Raji (cell line): ENCODE results near the gene HOXD10.

ENCODE experiments used
- POLR2A ChIP-seq: IDR thresholded peaks from 2 replicates; pipeline ENCODE4 v1.6.1; 2011; ENCODE audit warnings: low read depth, low read length, control low read depth; ENCODE audit not compliant: insufficient read depth

The HOXD10 gene

DNA sequence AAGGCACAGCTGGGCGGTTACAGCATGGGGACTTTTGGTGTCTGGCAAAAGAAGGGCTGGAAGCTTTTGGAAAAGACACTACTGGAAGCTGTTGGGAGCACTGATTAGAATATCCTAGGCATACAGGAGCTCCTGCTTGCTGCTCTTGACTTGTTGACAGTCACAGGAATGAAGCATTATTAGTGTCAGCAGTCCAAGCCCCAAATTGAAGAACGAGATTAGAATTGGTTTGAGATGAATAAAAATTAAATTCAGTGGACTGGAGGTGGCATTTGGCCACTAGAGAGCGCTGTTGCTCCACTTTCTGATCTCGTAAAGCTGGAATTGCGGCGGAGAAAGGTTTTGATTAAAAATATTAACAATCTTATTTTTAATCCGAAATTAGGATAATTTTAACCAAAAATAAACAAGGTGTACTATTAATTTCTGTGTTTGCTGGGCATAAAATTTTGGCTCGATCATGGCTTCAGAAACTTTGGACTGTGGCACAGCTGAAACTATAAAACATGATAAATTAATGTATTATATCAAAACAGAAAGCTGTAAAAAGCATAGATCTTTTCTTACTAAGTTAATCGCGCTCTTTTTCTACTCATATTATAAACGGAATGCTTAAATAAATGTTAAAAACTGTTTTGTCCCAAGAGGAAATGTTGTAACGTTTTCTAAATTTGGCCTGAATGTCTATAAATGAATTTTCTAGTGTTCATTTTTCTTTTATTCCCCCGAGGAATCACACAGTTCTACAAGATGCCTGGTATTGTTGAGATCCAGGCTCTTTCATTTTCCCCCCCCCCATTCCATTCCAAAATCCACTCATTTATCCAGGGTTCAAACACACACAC is 10.6 kb downstream of the HOXD10 start:
- no peak for TF ChIP-seq POLR2A

DNA sequence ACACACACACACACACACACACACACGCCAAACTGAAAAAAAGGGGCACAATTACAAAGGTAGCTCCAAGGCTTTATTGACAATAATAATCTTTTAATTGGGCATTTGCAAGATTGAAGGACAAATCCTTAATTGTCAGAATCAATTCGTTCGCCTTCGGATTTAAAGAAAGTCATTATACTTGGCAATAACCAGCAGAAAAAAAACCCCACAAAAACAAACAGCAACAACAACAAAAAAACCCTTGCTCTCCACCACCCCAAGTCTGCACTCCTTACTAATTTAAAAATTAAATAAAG is 11.1 kb downstream of the HOXD10 start:
- no peak for TF ChIP-seq POLR2A

DNA sequence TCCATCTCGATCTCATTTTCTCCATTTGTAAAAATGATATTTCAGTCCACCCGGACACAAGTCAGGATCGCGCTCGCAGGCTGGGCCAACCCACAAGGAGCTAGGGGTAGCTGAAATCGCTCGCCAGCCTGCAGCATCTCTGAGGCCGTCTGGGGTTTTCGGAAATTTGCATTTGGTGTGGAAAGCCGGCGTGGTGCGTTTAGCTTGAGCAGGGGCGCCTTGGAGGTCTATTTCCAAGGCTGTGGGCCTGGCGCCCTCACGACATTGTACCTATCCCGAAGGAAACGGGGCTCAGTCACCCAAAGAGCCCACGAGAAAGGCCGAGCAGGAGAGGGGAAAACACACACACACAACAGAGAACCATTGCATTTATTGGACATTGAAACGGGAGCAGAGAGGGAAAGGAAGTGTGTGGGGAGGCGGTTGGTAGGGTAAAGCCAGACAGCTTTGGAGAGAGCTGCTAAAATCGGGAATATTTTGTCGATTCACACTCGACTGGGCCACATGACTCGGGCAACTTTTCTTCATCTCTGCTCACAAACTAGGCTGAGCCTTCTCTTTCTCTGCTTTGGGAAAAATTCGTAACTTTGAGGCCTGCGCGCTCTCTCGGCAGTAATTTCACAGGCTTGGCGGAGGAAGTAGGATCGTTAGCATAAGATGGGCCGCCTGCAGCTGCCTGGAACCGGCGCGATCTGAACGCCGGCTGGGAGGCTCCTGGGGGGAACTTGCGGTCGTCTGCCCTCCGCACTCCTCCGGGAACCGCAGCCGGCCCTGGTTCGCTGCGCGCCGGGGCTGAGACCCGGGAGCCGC is 11.8 kb downstream of the HOXD10 start:
- no peak for TF ChIP-seq POLR2A

DNA sequence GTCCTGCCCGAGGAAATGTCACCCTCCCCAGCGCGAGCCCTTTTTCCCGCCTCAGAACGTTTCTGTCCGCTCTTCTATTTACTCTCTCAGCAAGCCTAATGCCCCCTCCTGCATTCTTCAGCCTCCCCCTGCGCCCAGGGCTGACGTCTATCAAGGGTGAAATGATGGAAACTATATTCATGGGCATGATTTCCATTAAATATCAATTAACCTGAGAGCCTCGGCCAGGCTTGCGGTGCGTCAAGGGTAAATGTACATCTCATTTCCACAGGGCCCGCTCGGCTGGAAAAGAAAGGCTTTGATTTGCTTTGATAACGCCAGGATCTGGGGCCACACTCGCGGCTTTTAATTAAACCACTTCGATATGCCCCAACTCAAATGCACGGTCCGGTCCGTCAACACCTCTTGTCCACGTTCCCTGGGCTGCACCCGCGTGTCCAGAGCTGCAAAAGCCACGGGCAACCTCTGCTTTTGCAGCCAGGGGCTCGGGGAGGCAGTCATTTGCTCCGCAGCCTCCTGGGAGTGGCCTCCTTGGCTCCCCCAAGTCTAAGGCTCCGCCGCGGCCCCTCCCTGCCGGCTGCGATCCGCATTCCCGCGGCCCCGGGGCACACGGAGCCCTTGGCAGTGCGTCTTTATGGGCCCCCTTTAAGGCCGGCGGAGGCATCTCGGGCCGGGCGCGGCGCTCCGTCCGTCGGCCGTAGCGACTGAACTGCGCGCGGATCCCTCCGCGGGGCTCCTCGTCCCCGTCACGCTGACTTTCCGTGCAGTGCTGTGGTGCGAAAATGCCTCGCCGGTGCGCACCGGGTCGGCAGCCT is 12.6 kb downstream of the HOXD10 start, which contains the start of gene HOXD8:
HOXD8 (plus strand) TSS at position 724 of the 815 bp plus-strand sequence. CDS start 662 bp downstream, outside the sequence.
- TF ChIP-seq POLR2A = no peak

DNA sequence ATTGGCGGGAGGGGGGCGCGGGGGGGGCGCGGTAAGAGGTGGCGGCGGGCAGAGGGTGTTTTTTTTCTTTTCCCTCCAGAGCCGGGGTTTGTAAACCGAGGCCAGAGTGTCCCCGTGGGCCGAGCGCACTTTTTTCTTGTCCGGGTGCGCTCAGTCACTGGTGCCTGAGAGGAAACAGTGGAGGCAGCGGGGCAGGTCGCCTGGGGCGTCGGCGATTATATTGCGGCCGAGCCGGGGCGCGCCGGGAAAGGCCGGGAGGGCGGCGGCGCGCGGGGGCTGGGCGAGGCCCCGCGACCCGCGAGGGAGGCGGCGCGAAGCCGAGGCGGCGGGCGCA is 13.2 kb downstream of the HOXD10 start:
- TF ChIP-seq POLR2A = no peak

DNA sequence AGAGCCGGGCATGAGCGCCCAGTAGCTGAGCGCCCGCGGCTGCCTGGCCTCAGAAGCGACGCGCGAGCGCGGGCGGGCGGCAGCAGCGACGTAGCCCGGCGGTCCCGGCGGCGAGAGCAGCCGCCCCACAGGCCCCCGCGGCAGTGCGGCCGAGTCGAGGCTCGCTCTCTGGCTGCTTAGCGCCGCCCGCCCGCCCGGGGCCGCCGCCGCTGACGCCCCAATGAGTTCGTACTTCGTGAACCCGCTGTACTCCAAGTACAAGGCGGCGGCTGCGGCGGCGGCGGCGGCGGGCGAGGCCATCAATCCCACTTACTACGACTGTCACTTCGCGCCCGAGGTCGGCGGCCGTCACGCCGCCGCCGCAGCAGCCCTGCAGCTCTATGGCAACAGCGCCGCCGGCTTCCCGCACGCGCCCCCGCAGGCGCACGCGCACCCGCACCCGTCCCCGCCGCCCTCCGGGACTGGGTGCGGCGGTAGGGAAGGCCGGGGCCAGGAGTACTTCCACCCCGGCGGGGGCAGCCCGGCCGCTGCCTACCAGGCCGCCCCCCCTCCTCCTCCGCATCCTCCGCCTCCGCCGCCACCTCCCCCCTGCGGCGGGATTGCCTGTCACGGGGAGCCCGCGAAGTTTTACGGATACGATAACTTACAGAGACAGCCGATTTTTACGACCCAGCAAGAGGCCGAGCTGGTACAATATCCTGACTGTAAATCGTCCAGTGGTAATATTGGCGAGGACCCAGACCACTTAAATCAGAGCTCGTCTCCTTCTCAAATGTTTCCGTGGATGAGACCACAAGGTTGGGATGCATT is 13.8 kb downstream of the HOXD10 start:
- no peak for TF ChIP-seq POLR2A

DNA sequence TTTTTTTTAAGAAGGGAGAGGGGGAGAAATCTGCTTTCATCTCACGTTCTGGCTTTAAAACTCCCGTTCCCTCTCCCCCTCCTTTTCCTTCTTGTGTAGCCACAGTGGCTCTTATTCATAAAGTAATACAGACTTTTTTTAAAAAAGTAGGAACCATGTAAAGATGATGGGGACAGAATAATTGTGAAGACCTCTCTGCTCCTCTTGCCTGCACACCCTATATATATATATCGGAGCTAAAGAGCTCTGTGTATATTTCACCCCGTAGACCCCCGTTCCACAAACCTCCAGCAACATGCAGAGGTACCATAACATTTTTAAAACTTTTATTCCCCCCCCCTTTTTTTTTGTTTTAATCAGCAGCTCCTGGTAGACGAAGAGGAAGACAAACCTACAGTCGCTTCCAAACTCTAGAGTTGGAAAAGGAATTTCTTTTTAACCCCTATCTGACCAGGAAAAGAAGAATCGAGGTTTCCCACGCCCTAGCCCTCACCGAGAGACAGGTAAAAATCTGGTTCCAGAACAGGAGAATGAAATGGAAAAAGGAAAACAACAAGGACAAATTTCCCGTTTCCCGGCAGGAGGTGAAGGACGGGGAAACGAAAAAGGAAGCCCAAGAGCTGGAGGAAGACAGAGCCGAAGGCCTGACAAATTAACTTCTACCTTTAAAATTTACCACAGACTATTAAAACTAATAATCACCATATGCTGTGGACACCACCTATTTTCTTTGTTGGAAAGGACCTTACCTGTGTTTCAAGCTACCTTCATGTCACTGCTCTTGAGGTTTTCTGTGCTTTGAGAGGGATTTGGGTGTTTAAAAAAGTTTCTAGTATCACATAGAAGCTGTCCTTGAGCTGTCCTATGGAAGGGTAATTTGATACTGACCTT is 14.6 kb downstream of the HOXD10 start:
- no peak for TF ChIP-seq POLR2A

DNA sequence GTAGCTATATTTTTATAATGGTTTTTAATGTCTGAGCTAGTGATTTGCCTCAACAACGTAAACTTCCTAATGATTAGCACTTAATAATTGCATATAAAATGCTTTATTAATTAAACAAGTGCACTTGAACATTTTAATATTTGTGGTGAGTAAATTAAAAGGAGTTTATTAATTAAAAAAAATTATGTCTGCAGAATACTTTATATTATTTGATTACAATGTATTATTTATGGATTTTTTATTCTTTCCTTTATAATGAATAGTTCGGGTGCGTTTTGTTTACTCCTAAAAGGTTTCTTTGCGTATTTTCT is 15.2 kb downstream of the HOXD10 start:
- no peak for TF ChIP-seq POLR2A

DNA sequence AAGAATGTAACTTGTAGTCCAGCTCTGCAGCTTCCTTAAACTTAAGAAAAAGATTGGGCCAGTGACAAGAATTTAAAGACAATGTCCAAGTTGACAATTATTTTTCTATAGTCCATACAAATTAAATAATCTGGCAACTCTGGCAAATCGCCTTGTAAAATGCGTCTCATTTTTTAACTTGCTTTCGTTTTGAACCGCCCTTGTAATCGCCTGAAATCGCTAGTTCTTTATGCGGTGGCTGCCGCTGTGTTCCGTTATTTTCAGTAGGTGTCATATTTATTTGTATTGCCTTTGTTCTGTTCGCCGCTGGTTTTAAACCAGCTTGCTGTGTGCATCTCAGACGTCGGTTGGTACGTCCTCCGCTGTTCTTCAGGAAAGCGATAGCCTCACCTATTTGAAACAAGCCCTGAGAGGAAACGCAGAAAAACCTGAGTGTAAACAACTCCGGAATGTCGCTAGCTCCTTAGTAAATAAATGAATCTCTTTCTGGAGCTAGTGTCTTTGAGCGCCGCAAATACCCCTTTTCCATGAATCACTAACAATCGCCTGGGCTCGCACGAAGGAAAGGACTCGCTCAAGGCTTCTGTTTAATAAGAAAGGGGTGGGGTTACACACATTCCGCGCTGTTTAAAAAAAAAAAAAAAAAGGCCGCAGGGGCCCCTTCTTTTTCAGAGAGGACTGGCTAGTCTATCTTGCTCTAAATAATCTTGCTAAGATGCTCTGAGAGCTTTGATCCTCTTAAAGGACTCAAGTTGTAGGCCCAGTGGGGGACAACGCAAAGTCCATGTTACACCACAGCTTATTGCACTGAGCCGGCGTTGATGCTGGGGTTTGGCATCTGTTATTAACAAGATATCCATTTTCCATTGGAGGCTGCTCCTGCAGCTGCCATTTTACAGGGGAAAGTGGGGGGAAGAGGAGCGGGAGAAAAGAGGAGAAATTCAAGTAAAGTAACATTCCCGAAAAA is 15.9 kb downstream of the HOXD10 start:
- no peak for TF ChIP-seq POLR2A

DNA sequence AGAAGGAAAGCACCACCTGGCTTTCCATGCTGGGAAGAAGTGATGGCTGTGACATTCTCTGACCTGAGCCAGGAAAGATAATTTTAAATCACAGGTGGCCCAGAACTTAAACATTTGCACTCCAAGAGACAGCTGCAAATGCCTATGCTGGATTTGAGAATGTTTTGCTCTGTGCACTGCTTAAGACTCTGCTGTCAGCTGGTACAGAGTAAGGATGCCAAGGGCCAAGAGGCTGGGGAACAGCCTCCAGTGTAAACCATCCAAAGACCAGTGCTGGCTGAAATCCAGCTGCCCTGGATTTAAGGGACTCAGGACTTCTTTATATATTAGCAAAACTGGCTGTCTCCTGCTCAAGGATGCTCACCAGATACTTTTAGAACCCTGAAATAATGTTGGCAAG is 16.8 kb downstream of the HOXD10 start:
- TF ChIP-seq POLR2A = no peak

DNA sequence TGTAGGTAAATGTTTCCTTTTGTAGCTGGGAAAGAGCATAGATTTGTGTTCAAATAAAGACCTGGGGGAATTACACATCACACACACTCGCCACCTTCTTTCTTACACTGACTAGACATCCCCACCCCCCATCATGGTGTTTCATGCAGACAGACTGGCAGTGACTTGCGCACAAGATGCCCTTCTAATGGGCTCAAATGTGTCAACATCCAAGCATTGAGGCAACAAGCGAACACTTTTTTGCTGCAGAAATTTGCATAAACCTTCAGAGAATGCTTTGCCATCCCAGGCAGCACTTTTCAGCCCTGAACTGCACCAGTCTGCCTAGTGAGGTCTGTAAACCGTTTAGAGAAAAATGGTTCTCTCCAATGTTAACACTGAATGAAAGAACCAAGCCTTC is 17.5 kb downstream of the HOXD10 start:
- TF ChIP-seq POLR2A = no peak

DNA sequence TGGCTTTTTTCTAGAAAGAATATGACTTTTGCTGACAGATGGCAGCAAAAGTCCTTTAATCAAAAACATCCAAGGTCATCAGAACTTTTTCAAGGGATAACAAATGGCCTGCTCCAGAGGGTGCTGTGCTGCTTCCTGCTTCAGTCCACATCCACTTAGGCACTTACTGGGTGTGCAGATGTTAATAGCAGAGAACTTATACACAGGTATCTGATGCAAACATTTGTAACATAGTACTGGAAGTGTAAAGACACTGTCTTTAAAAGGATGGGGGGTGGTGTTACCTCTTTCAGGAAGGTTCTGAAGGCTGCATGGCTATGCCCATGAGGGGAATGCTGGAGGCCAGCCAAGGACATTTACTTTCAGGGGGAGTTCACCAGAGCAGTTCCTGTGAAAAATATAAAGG is 18.5 kb downstream of the HOXD10 start:
- no peak for TF ChIP-seq POLR2A
